SK-N-MC (cell line): ENCODE measurements around the gene NOS2.

ENCODE experiments used
- EZH2 ChIP-seq: fragments of 200-600 bp; sonication (generic); IDR thresholded peaks from one replicate; pipeline ENCODE4 v1.6.1; 2017; ENCODE audit warnings: antibody characterized with exemption
- FOXP2 ChIP-seq: optimal IDR thresholded peaks from 2 replicates; pipeline ENCODE3; 2011; ENCODE audit warnings: mild to moderate bottlenecking, moderate library complexity; ENCODE audit not compliant: insufficient read depth; ENCODE audit errors: extremely low read length, control extremely low read depth
- POLR2AphosphoS5 ChIP-seq: IDR thresholded peaks from 2 replicates; pipeline ENCODE4 v1.6.1; 2012; ENCODE audit warnings: mild to moderate bottlenecking, low read depth, low read length, borderline replicate concordance

DNA sequence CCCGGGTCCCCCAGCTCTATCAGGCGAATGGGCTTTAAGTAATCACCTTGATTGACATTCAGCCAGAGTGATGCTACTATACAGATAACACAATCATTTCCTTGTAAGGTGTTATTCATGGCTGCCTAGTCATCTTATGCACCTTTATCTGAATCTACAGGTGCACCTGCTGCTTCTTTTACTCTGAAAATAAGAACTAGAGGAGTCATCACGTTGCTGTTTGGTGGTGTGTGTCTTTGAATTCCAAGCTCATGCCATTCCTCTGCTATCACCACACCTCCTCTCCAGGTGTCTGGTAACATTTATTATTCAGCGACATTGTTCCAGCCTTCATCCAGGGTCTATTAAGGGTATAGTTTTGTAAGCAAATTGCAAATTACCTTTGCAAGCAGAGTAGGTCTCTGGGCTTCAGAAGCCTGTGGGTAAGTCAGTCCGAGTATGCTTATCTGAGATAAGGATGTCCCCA lies 51.9 kb downstream of the NOS2 start:
- TF ChIP-seq POLR2AphosphoS5 (no peak), EZH2 (no peak), FOXP2 (no peak)
